ENCODE results near the gene TSHZ2. TPM values are rescaled to one million over a fixed set of nuclear protein-coding genes. Genes with fewer than 3 reads are reported as not detected.

The TSHZ2 gene
- total and polyA plus RNA-seq, 9 of the 15 experiments (the other 6 are each of a cell fraction or from before 2014, with no cell fraction given), result 0.03 to 0.20 (median 0.05) TPM; not detected in 4

GRCh38 chr20:52999040-52999439, 26.9 kb downstream of the TSHZ2 start (continued):
- TF ChIP-seq, protein P1, sequence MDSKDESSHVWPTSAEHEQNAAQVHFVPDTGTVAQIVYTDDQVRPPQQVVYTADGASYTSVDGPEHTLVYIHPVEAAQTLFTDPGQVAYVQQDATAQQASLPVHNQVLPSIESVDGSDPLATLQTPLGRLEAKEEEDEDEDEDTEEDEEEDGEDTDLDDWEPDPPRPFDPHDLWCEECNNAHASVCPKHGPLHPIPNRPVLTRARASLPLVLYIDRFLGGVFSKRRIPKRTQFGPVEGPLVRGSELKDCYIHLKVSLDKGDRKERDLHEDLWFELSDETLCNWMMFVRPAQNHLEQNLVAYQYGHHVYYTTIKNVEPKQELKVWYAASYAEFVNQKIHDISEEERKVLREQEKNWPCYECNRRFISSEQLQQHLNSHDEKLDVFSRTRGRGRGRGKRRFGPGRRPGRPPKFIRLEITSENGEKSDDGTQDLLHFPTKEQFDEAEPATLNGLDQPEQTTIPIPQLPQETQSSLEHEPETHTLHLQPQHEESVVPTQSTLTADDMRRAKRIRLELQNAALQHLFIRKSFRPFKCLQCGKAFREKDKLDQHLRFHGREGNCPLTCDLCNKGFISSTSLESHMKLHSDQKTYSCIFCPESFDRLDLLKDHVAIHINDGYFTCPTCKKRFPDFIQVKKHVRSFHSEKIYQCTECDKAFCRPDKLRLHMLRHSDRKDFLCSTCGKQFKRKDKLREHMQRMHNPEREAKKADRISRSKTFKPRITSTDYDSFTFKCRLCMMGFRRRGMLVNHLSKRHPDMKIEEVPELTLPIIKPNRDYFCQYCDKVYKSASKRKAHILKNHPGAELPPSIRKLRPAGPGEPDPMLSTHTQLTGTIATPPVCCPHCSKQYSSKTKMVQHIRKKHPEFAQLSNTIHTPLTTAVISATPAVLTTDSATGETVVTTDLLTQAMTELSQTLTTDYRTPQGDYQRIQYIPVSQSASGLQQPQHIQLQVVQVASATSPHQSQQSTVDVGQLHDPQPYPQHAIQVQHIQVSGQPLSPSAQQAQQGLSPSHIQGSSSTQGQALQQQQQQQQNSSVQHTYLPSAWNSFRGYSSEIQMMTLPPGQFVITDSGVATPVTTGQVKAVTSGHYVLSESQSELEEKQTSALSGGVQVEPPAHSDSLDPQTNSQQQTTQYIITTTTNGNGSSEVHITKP (IDR thresholded peaks at IDR 0.05; ENCODE audit: partially characterized antibody), result no peak
- TF ChIP-seq ELF2 (CRISPR knock-in tag; IDR thresholded peaks at IDR 0.05) (no peak), MCM3 (IDR thresholded peaks at IDR 0.05) (no peak), ZFP30 (CRISPR knock-in tag; IDR thresholded peaks at IDR 0.05; ENCODE audit: borderline replicate concordance) (no peak), ZNF134 (CRISPR knock-in tag; conservative IDR thresholded peaks at IDR 0.05) (no peak), CREBBP (IDR thresholded peaks at IDR 0.05; ENCODE audit: low read depth, low read length) (no peak), NUFIP1 (IDR thresholded peaks at IDR 0.05; ENCODE audit: partially characterized antibody) (no peak), ZNF165 (CRISPR knock-in tag; IDR thresholded peaks at IDR 0.05; ENCODE audit: borderline replicate concordance) (no peak)
